H9 (cell line): ENCODE results near the gene PCDH9. TPM values are rescaled to one million over a fixed set of nuclear protein-coding genes. Genes with fewer than 3 reads are reported as not detected.

Experiments
- DNase-seq: peaks from one replicate; pipeline ENCODE4 v3.0.0-alpha.2; 2017
- H2AFZ ChIP-seq: one replicate; pipeline ENCODE4 v1.6.1; 2013; ENCODE audit warnings: mild to moderate bottlenecking, low read length, control low read depth, moderate library complexity
- H2AK5ac ChIP-seq: 2 replicates; pipeline ENCODE4 v1.6.1; 2013; ENCODE audit warnings: low read length, control low read depth, mixed read lengths; ENCODE audit not compliant: insufficient read length
- H2BK120ac ChIP-seq: one replicate; pipeline ENCODE4 v1.6.1; 2013; ENCODE audit warnings: low read depth, mild to moderate bottlenecking, low read length, control low read depth, inconsistent platforms; ENCODE audit not compliant: poor library complexity, severe bottlenecking
- H2BK12ac ChIP-seq: 2 replicates; pipeline ENCODE4 v1.6.1; 2013; ENCODE audit warnings: low read length, control low read depth, mixed read lengths, low read depth; ENCODE audit not compliant: insufficient read length
- H2BK15ac ChIP-seq: 2 replicates; pipeline ENCODE4 v1.6.1; 2013; ENCODE audit warnings: low read depth, low read length, control low read depth
- H2BK20ac ChIP-seq: one replicate; pipeline ENCODE4 v1.6.1; 2013; ENCODE audit warnings: low read depth, mild to moderate bottlenecking, low read length, control low read depth, inconsistent platforms; ENCODE audit not compliant: poor library complexity, severe bottlenecking
- H2BK5ac ChIP-seq: 2 replicates; pipeline ENCODE4 v1.6.1; 2013; ENCODE audit warnings: low read length, control low read depth, mixed read lengths; ENCODE audit not compliant: insufficient read length
- H3K14ac ChIP-seq: 2 replicates; pipeline ENCODE4 v1.6.1; 2013; ENCODE audit warnings: low read length, control low read depth; ENCODE audit not compliant: insufficient read depth
- H3K18ac ChIP-seq: 2 replicates; pipeline ENCODE4 v1.6.1; 2013; ENCODE audit warnings: low read depth, mild to moderate bottlenecking, mixed read lengths, low read length, control low read depth; ENCODE audit not compliant: insufficient read length
- H3K23ac ChIP-seq: 2 replicates; pipeline ENCODE4 v1.6.1; 2013; ENCODE audit warnings: low read length, control low read depth, mixed read lengths, low read depth; ENCODE audit not compliant: insufficient read length
- H3K23me2 ChIP-seq: 2 replicates; pipeline ENCODE4 v1.6.1; 2013; ENCODE audit warnings: low read depth, mild to moderate bottlenecking, mixed read lengths, low read length, control low read depth; ENCODE audit not compliant: insufficient read length, poor library complexity, severe bottlenecking
- H3K27ac ChIP-seq: 2 replicates; pipeline ENCODE4 v1.5.1; 2013; ENCODE audit warnings: low read length, control low read depth, mixed read lengths, low read depth; ENCODE audit not compliant: insufficient read length
- H3K27me3 ChIP-seq: 2 replicates; pipeline ENCODE4 v1.6.1; 2013; ENCODE audit warnings: low read length, control low read depth, inconsistent platforms; ENCODE audit not compliant: insufficient read depth
- H3K4ac ChIP-seq: 2 replicates; pipeline ENCODE4 v1.6.1; 2013; ENCODE audit warnings: low read depth, mild to moderate bottlenecking, control low read depth, inconsistent platforms, low read length, moderate library complexity
- H3K4me1 ChIP-seq: 2 replicates; pipeline ENCODE4 v1.6.1; 2013; ENCODE audit warnings: low read length, control low read depth, inconsistent platforms; ENCODE audit not compliant: insufficient read depth
- H3K4me2 ChIP-seq: 2 replicates; pipeline ENCODE4 v1.6.1; 2013; ENCODE audit warnings: low read length, control low read depth, mixed read lengths; ENCODE audit not compliant: insufficient read length, insufficient read depth
- H3K56ac ChIP-seq: 2 replicates; pipeline ENCODE4 v1.6.1; 2013; ENCODE audit warnings: low read depth, mild to moderate bottlenecking, mixed read lengths, low read length, control low read depth; ENCODE audit not compliant: insufficient read length
- H3K79me1 ChIP-seq: 2 replicates; pipeline ENCODE4 v1.6.1; 2013; ENCODE audit warnings: low read depth, mild to moderate bottlenecking, moderate library complexity, low read length, control low read depth, inconsistent platforms; ENCODE audit not compliant: insufficient read depth, poor library complexity, severe bottlenecking
- H3K79me2 ChIP-seq: 2 replicates; pipeline ENCODE4 v1.6.1; 2013; ENCODE audit warnings: low read length, control low read depth, inconsistent platforms; ENCODE audit not compliant: insufficient read depth
- H3K9ac ChIP-seq: 2 replicates; pipeline ENCODE4 v1.6.1; 2013; ENCODE audit warnings: low read length, control low read depth, mixed read lengths; ENCODE audit not compliant: insufficient read length; ENCODE audit errors: extremely low read depth
- H3K9me3 ChIP-seq: one replicate; pipeline ENCODE4 v1.6.1; 2013; ENCODE audit warnings: low read depth, low read length, inconsistent platforms; ENCODE audit not compliant: control insufficient read depth
- H3T11ph ChIP-seq: one replicate; pipeline ENCODE4 v1.6.1; 2013; ENCODE audit warnings: mild to moderate bottlenecking, low read length, control low read depth, inconsistent platforms
- H4K20me1 ChIP-seq: one replicate; pipeline ENCODE4 v1.6.1; 2013; ENCODE audit not compliant: control insufficient read depth, insufficient read length, insufficient read depth
- H4K5ac ChIP-seq: 2 replicates; pipeline ENCODE4 v1.6.1; 2013; ENCODE audit warnings: low read depth, mild to moderate bottlenecking, mixed read lengths, low read length, control low read depth; ENCODE audit not compliant: insufficient read length
- H4K8ac ChIP-seq: replicated peaks from 2 replicates; pipeline ENCODE4 v1.6.1; 2013; ENCODE audit warnings: low read length, control low read depth, mixed read lengths, low read depth; ENCODE audit not compliant: insufficient read length
- H4K91ac ChIP-seq: 2 replicates; pipeline ENCODE4 v1.6.1; 2013; ENCODE audit warnings: low read depth, mild to moderate bottlenecking, moderate library complexity, mixed read lengths, low read length, control low read depth; ENCODE audit not compliant: insufficient read length
- H3K27ac Mint-ChIP-seq, 3 experiments: 2 replicates in 2 of 3; 3 replicates in 1 of 3; pipeline ENCODE4 v1.8.0; 2020 to 2021; ENCODE audit warnings: mixed read lengths in 3 of 3, mild to moderate bottlenecking in 1 of 3, moderate library complexity in 1 of 3
- H3K27me3 Mint-ChIP-seq: 2 replicates; pipeline ENCODE4 v1.8.0; 2021; ENCODE audit warnings: low read depth, mild to moderate bottlenecking, moderate library complexity, mixed read lengths
- H3K36me3 Mint-ChIP-seq, 3 experiments: 2 replicates in 2 of 3; 3 replicates in 1 of 3; pipeline ENCODE4 v1.8.0; 2020 to 2021; ENCODE audit warnings: low read depth in 3 of 3, mixed read lengths in 3 of 3; ENCODE audit not compliant: insufficient read depth in 1 of 3
- H3K4me1 Mint-ChIP-seq, 2 experiments: 2 replicates each; pipeline ENCODE4 v1.8.0; 2020; ENCODE audit warnings: mixed read lengths in 2 of 2
- H3K4me3 Mint-ChIP-seq, 2 experiments: 2 replicates in 1 of 2; 3 replicates in 1 of 2; pipeline ENCODE4 v1.8.0; 2020 to 2021; ENCODE audit warnings: mild to moderate bottlenecking in 2 of 2, mixed read lengths in 2 of 2, moderate library complexity in 1 of 2
- H3K9me3 Mint-ChIP-seq, 2 experiments: 2 replicates in 1 of 2; 3 replicates in 1 of 2; pipeline ENCODE4 v1.8.0; 2020; ENCODE audit warnings: mild to moderate bottlenecking in 2 of 2, mixed read lengths in 2 of 2, moderate library complexity in 1 of 2
- WGBS: extraction: QIAGEN DNeasy Blood & Tissue Kit; methylation state at CpG from one replicate; pipeline ENCODE4 v1.1.7; 2013; ENCODE audit warnings: missing lambda C conversion rate, low lambda C conversion rate, mixed read lengths; ENCODE audit not compliant: insufficient read length; ENCODE audit errors: extremely low coverage; 5-methylcytosine and 5-hydroxymethylcytosine counted together
- total RNA-seq: library from RNA; stranded (reverse); gene quantifications from 2 replicates; pipeline ENCODE4 v1.2.1, GENCODE V29; 2021
- TF ChIP-seq, protein P1 (sequence below): fragments of 200-600 bp; sonication (generic); conservative IDR thresholded peaks from 3 replicates; pipeline ENCODE4 v1.8.0; 2021; ENCODE audit warnings: antibody characterized with exemption, mild to moderate bottlenecking

The PCDH9 gene
- total RNA-seq, 1 experiment from 2014 or later = 0.11 TPM

DNA sequence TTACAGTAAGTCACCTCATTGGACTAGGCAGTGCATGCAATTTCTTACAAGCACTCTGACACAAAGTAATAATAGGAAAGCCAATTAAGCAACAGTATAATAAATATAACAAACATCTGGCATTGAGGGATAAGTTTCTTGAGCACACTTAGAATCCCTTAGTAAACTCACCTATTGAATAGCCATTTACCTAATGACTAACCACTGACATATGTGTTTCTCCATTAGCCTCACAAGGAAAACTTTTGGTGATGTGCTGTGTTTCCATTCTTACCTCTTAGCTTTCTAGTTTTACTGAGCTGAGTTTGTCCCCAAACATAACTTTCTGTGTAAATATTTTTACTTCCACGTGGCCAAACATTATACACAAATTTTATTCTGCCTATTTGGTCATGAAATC, 47.4 kb upstream of the PCDH9 start:
- TF ChIP-seq, protein P1, sequence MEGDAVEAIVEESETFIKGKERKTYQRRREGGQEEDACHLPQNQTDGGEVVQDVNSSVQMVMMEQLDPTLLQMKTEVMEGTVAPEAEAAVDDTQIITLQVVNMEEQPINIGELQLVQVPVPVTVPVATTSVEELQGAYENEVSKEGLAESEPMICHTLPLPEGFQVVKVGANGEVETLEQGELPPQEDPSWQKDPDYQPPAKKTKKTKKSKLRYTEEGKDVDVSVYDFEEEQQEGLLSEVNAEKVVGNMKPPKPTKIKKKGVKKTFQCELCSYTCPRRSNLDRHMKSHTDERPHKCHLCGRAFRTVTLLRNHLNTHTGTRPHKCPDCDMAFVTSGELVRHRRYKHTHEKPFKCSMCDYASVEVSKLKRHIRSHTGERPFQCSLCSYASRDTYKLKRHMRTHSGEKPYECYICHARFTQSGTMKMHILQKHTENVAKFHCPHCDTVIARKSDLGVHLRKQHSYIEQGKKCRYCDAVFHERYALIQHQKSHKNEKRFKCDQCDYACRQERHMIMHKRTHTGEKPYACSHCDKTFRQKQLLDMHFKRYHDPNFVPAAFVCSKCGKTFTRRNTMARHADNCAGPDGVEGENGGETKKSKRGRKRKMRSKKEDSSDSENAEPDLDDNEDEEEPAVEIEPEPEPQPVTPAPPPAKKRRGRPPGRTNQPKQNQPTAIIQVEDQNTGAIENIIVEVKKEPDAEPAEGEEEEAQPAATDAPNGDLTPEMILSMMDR = no peak
- Histone ChIP-seq H3K4me1 (peaks cover 6% of the 10 kb centered on the region; the same call in 1 of the 2 replicates), H3K4ac (no peak overlapping the region), H3K79me1 (no peaks in the 10 kb centered on the region), H4K91ac (no peak overlapping the region), H3K9me3 (no peaks in the 10 kb centered on the region), H2BK15ac (no peak overlapping the region), H4K20me1 (no peaks in the 10 kb centered on the region), H3K9ac (no peak overlapping the region), H2BK20ac (no peak overlapping the region), H2BK120ac (no peak overlapping the region), H3K23ac (no peak overlapping the region), H3K79me2 (no peaks in the 10 kb centered on the region), H2AK5ac (no peak overlapping the region), H3K27me3 (no peaks in the 10 kb centered on the region), H3T11ph (no peak overlapping the region), H2BK12ac (no peak overlapping the region), H4K5ac (no peak overlapping the region), H3K23me2 (no peaks in the 10 kb centered on the region), H4K8ac (no peak overlapping the region), H3K27ac (no peak overlapping the region), H3K14ac (no peak overlapping the region), H3K4me2 (no peak overlapping the region), H3K56ac (no peak overlapping the region), H3K18ac (no peak overlapping the region), H2BK5ac (no peak overlapping the region), H2AFZ (no peak overlapping the region)
- no CpG with 5 or more reads among the region's 1 CpG for WGBS
- DNase-seq = no peak
- H3K27ac Mint-ChIP-seq = no peak overlapping the region
- no peaks in the 10 kb centered on the region for H3K9me3 Mint-ChIP-seq
- H3K4me3 Mint-ChIP-seq = no peak overlapping the region
- no peaks in the 10 kb centered on the region; a peak in 1 of 7 replicates for H3K36me3 Mint-ChIP-seq
- H3K4me1 Mint-ChIP-seq = peaks cover 7 to 12% of the 10 kb centered on the region in 2 experiments
- peaks cover 2% of the 10 kb centered on the region; the same call in 1 of the 2 replicates for H3K27me3 Mint-ChIP-seq
